GM12873 (cell line): ENCODE results near the gene NR5A2.

Experiments
- CTCF ChIP-seq: IDR thresholded peaks from 2 replicates; pipeline ENCODE4 v1.5.1; 2012; ENCODE audit warnings: low read depth, mild to moderate bottlenecking, moderate library complexity, low read length, control low read depth; ENCODE audit not compliant: insufficient read depth; ENCODE audit errors: missing control alignments

The NR5A2 gene

GRCh38 chr1:200165493-200166220, 138.1 kb downstream of the NR5A2 start:
- no peak for TF ChIP-seq CTCF

- no peak for TF ChIP-seq CTCF
Observed at GRCh38 chr1:200166411-200166810, 138.9 kb downstream of the NR5A2 start.

GRCh38 chr1:200168926-200169325, 141.4 kb downstream of the NR5A2 start:
- TF ChIP-seq CTCF = no peak

- no peak for TF ChIP-seq CTCF
Observed at GRCh38 chr1:200172311-200172710, 144.8 kb downstream of the NR5A2 start.

GRCh38 chr1:200173097-200173618, 145.6 kb downstream of the NR5A2 start:
- no peak for TF ChIP-seq CTCF

- no peak for TF ChIP-seq CTCF
Observed at GRCh38 chr1:200174525-200175295, 147.2 kb downstream of the NR5A2 start.

- TF ChIP-seq CTCF = no peak
Observed at GRCh38 chr1:200176181-200176580, 148.7 kb downstream of the NR5A2 start.
